ENCODE results near the gene TOP3A.

GRCh38 chr17:18230288-18231141 is 84.3 kb downstream of the TOP3A start:
- TF ChIP-seq, protein P1, sequence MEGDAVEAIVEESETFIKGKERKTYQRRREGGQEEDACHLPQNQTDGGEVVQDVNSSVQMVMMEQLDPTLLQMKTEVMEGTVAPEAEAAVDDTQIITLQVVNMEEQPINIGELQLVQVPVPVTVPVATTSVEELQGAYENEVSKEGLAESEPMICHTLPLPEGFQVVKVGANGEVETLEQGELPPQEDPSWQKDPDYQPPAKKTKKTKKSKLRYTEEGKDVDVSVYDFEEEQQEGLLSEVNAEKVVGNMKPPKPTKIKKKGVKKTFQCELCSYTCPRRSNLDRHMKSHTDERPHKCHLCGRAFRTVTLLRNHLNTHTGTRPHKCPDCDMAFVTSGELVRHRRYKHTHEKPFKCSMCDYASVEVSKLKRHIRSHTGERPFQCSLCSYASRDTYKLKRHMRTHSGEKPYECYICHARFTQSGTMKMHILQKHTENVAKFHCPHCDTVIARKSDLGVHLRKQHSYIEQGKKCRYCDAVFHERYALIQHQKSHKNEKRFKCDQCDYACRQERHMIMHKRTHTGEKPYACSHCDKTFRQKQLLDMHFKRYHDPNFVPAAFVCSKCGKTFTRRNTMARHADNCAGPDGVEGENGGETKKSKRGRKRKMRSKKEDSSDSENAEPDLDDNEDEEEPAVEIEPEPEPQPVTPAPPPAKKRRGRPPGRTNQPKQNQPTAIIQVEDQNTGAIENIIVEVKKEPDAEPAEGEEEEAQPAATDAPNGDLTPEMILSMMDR (IDR thresholded peaks at IDR 0.05; ENCODE audit: low read depth, low read length, poor library complexity, severe bottlenecking), result no peak
- no peak for TF ChIP-seq EZH2phosphoT487 (IDR thresholded peaks at IDR 0.05; ENCODE audit: borderline replicate concordance, low read length)
